Measurements from ENCODE around the gene ASIC4.

DNA sequence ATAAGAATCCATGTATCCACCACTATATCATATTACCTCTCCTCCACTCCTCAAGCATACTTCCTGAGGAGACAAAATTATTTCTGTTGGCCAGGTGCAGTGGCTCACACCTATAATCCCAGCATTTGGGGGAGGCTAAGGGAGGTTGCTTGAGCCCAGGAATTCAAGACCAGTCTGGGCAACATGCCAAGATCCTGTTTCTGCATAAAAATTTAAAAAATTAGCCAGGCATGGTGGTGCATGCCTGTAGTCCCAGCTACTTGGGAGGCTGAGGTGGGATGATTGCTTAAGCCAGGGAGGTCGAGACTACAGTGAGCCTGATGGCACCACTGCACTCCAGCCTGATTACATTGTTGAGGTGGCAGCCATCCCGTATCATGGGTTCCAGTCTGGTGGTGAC is 67.1 kb downstream of the ASIC4 start:
- TF ChIP-seq, protein P1, sequence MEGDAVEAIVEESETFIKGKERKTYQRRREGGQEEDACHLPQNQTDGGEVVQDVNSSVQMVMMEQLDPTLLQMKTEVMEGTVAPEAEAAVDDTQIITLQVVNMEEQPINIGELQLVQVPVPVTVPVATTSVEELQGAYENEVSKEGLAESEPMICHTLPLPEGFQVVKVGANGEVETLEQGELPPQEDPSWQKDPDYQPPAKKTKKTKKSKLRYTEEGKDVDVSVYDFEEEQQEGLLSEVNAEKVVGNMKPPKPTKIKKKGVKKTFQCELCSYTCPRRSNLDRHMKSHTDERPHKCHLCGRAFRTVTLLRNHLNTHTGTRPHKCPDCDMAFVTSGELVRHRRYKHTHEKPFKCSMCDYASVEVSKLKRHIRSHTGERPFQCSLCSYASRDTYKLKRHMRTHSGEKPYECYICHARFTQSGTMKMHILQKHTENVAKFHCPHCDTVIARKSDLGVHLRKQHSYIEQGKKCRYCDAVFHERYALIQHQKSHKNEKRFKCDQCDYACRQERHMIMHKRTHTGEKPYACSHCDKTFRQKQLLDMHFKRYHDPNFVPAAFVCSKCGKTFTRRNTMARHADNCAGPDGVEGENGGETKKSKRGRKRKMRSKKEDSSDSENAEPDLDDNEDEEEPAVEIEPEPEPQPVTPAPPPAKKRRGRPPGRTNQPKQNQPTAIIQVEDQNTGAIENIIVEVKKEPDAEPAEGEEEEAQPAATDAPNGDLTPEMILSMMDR (IDR thresholded peaks at IDR 0.05; ENCODE audit: low read depth, low read length, poor library complexity, severe bottlenecking) = no peak
- TF ChIP-seq EZH2phosphoT487 (IDR thresholded peaks at IDR 0.05; ENCODE audit: borderline replicate concordance, low read length) = no peak

Measured in DOHH2 (cell line).